HepG2 (cell line): ENCODE measurements around the gene MTHFR. TPM values are rescaled to one million over a fixed set of nuclear protein-coding genes. Genes with fewer than 3 reads are reported as not detected.

Experiments
- BRF2 ChIP-seq: sonication (generic); formaldehyde crosslinking; IDR thresholded peaks from 2 replicates; pipeline ENCODE4 v1.8.1; 2022; ENCODE audit warnings: mild to moderate bottlenecking, missing genetic modification reagents
- CEBPB ChIP-seq: IDR thresholded peaks from 2 replicates; pipeline ENCODE4 v1.6.1; 2011; ENCODE audit warnings: low read depth, low read length, improper control_type of control experiment, borderline replicate concordance
- FOXK1 ChIP-seq: sonication (generic); formaldehyde crosslinking; IDR thresholded peaks from 2 replicates; pipeline ENCODE4 v1.4.0; 2020; ENCODE audit warnings: low read depth, missing genetic modification reagents, borderline replicate concordance
- FOXM1 ChIP-seq: sonication (generic); formaldehyde crosslinking; IDR thresholded peaks from 2 replicates; pipeline ENCODE4 v1.5.0; 2020; ENCODE audit warnings: missing genetic modification reagents
- NFE2 ChIP-seq: sonication (generic); formaldehyde crosslinking; IDR thresholded peaks from 2 replicates; pipeline ENCODE4 v1.4.0; 2020; ENCODE audit warnings: missing genetic modification reagents
- POLR2AphosphoS2 ChIP-seq: IDR thresholded peaks from 2 replicates; pipeline ENCODE4 v1.6.1; 2011; ENCODE audit warnings: low read depth, low read length, improper control_type of control experiment
- PRDM4 ChIP-seq: sonication (generic); formaldehyde crosslinking; IDR thresholded peaks from 2 replicates; pipeline ENCODE4 v1.9.0; 2021; ENCODE audit warnings: missing genetic modification reagents, borderline replicate concordance
- ZBTB21 ChIP-seq: sonication (generic); formaldehyde crosslinking; IDR thresholded peaks from 2 replicates; pipeline ENCODE4 v1.4.0; 2020; ENCODE audit warnings: missing genetic modification reagents
- ZFP91 ChIP-seq: sonication (generic); formaldehyde crosslinking; IDR thresholded peaks from 2 replicates; pipeline ENCODE4 v1.9.0; 2022; ENCODE audit warnings: missing genetic modification reagents, mild to moderate bottlenecking, borderline replicate concordance
- ZMYM4 ChIP-seq: sonication (generic); formaldehyde crosslinking; IDR thresholded peaks from 2 replicates; pipeline ENCODE4 v1.8.1; 2023; ENCODE audit warnings: mild to moderate bottlenecking, missing genetic modification reagents
- ZNF232 ChIP-seq: sonication (generic); formaldehyde crosslinking; IDR thresholded peaks from 2 replicates; pipeline ENCODE4 v1.4.0; 2020; ENCODE audit warnings: missing genetic modification reagents, borderline replicate concordance
- ZNF468 ChIP-seq: sonication (generic); formaldehyde crosslinking; IDR thresholded peaks from 2 replicates; pipeline ENCODE4 v1.8.0; 2022; ENCODE audit warnings: mild to moderate bottlenecking, moderate library complexity, missing genetic modification reagents
- ZNF543 ChIP-seq: sonication (generic); formaldehyde crosslinking; IDR thresholded peaks from 2 replicates; pipeline ENCODE4 v1.4.0; 2020; ENCODE audit warnings: mild to moderate bottlenecking, missing genetic modification reagents
- ZNF556 ChIP-seq: sonication (generic); formaldehyde crosslinking; IDR thresholded peaks from 2 replicates; pipeline ENCODE4 v1.4.0; 2020; ENCODE audit warnings: mild to moderate bottlenecking, missing genetic modification reagents, borderline replicate concordance
- ZNF629 ChIP-seq: sonication (generic); formaldehyde crosslinking; conservative IDR thresholded peaks from 2 replicates; pipeline ENCODE4 v1.5.0; 2020; ENCODE audit warnings: missing genetic modification reagents
- ZNF672 ChIP-seq: sonication (generic); formaldehyde crosslinking; IDR thresholded peaks from 2 replicates; pipeline ENCODE4 v1.8.1; 2022; ENCODE audit warnings: missing genetic modification reagents
- ZNF720 ChIP-seq: sonication (generic); formaldehyde crosslinking; IDR thresholded peaks from 2 replicates; pipeline ENCODE4 v1.4.0; 2020; ENCODE audit warnings: missing genetic modification reagents
- ZNF788 ChIP-seq: sonication (generic); formaldehyde crosslinking; IDR thresholded peaks from 2 replicates; pipeline ENCODE4 v1.5.0; 2020; ENCODE audit warnings: mild to moderate bottlenecking, missing genetic modification reagents, borderline replicate concordance
- polyA plus RNA-seq, 8 experiments: library from polyadenylated mRNA; depleted of rRNA in 3 of 8; stranded (reverse) in 7 of 8; unstranded in 1 of 8; fragments of >200 nt; fragmentation: Illumina TruSeq in 4 of 8; extraction: Trizol in 4 of 8; gene quantifications; 2 replicates each; pipeline versions ENCODE4 v1.2.1 to v1.2.3, GENCODE V29; 2011 to 2016; ENCODE audit warnings: low read depth in 4 of 8, missing spikeins in 1 of 8, mixed read lengths in 1 of 8; ENCODE audit not compliant: insufficient read depth in 1 of 8
- total RNA-seq, 5 experiments: library from RNA; depleted of rRNA; stranded (reverse); fragments of >200 nt; fragmentation: Illumina TruSeq; extraction: Trizol; gene quantifications; 2 replicates each; pipeline ENCODE4 v1.2.3, GENCODE V29; 2016; ENCODE audit warnings: low read depth in 1 of 5
- TF ChIP-seq, protein P1 (sequence below): sonication (generic); formaldehyde crosslinking; IDR thresholded peaks from 2 replicates; pipeline ENCODE4 v1.4.0; 2020; ENCODE audit warnings: mild to moderate bottlenecking, missing genetic modification reagents

Gene MTHFR
- total and polyA plus RNA-seq, 2 of the 13 experiments (the other 11 are each of a cell fraction or from before 2014, with no cell fraction given) = 3.8 to 8.2 TPM

- TF ChIP-seq ZFP91 (CRISPR knock-in tag) (peak; percentile 82; the same call in 1 of the 2 replicates), ZNF720 (CRISPR knock-in tag) (no peak), PRDM4 (no peak), NFE2 (CRISPR knock-in tag) (no peak), ZNF543 (CRISPR knock-in tag) (peak; percentile 46; the same call in 1 of the 2 replicates), ZNF468 (CRISPR knock-in tag) (no peak), POLR2AphosphoS2 (no peak), ZNF788 (CRISPR knock-in tag) (no peak), FOXM1 (CRISPR knock-in tag) (no peak), ZBTB21 (CRISPR knock-in tag) (no peak), ZNF672 (no peak), ZNF556 (CRISPR knock-in tag) (peak; percentile 66; the same call in 1 of the 2 replicates), ZMYM4 (CRISPR knock-in tag) (peak; percentile 71), BRF2 (CRISPR knock-in tag) (0 out of 2 replicates have a peak, but pooled peaks have one; percentile 17), CEBPB (no peak), FOXK1 (no peak), ZNF629 (CRISPR knock-in tag) (no peak), ZNF232 (CRISPR knock-in tag) (no peak)
- TF ChIP-seq, protein P1, sequence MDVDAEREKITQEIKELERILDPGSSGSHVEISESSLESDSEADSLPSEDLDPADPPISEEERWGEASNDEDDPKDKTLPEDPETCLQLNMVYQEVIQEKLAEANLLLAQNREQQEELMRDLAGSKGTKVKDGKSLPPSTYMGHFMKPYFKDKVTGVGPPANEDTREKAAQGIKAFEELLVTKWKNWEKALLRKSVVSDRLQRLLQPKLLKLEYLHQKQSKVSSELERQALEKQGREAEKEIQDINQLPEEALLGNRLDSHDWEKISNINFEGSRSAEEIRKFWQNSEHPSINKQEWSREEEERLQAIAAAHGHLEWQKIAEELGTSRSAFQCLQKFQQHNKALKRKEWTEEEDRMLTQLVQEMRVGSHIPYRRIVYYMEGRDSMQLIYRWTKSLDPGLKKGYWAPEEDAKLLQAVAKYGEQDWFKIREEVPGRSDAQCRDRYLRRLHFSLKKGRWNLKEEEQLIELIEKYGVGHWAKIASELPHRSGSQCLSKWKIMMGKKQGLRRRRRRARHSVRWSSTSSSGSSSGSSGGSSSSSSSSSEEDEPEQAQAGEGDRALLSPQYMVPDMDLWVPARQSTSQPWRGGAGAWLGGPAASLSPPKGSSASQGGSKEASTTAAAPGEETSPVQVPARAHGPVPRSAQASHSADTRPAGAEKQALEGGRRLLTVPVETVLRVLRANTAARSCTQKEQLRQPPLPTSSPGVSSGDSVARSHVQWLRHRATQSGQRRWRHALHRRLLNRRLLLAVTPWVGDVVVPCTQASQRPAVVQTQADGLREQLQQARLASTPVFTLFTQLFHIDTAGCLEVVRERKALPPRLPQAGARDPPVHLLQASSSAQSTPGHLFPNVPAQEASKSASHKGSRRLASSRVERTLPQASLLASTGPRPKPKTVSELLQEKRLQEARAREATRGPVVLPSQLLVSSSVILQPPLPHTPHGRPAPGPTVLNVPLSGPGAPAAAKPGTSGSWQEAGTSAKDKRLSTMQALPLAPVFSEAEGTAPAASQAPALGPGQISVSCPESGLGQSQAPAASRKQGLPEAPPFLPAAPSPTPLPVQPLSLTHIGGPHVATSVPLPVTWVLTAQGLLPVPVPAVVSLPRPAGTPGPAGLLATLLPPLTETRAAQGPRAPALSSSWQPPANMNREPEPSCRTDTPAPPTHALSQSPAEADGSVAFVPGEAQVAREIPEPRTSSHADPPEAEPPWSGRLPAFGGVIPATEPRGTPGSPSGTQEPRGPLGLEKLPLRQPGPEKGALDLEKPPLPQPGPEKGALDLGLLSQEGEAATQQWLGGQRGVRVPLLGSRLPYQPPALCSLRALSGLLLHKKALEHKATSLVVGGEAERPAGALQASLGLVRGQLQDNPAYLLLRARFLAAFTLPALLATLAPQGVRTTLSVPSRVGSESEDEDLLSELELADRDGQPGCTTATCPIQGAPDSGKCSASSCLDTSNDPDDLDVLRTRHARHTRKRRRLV (CRISPR knock-in tag) = no peak; the same call in 1 of the 2 replicates
Measured at GRCh38 chr1:11735854-11736745, 69.7 kb downstream of the MTHFR start, which contains the start of gene AGTRAP (continued).
